ENCODE data around the gene OTOGL.

DNA sequence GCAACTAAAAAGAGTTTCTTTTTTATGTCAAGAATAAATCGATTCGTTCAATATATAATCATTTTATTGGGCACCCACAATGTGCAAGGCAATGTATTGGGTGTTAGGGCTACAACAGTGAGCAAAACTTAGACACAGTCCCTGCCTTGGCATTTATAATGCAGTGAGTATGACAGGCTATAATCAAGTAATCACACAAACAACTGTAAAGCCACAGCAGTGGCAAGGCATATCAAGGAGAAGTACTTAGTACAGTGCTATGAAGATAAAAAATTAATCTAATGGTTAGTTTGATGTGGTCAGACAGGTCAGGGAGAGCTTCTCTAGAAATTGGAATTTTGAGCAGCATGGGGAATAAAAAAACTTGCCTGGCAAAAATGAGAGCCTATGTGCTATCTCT, 39.5 kb upstream of the OTOGL start:
- TF ChIP-seq, protein P1, sequence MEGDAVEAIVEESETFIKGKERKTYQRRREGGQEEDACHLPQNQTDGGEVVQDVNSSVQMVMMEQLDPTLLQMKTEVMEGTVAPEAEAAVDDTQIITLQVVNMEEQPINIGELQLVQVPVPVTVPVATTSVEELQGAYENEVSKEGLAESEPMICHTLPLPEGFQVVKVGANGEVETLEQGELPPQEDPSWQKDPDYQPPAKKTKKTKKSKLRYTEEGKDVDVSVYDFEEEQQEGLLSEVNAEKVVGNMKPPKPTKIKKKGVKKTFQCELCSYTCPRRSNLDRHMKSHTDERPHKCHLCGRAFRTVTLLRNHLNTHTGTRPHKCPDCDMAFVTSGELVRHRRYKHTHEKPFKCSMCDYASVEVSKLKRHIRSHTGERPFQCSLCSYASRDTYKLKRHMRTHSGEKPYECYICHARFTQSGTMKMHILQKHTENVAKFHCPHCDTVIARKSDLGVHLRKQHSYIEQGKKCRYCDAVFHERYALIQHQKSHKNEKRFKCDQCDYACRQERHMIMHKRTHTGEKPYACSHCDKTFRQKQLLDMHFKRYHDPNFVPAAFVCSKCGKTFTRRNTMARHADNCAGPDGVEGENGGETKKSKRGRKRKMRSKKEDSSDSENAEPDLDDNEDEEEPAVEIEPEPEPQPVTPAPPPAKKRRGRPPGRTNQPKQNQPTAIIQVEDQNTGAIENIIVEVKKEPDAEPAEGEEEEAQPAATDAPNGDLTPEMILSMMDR (IDR thresholded peaks at IDR 0.05), result no peak
- TF ChIP-seq TAF1 (IDR thresholded peaks at IDR 0.05; ENCODE audit: borderline replicate concordance, low read depth, low read length), result no peak
- TF ChIP-seq EP300 (IDR thresholded peaks at IDR 0.05; ENCODE audit: borderline replicate concordance in 1 of 2, low read depth in 1 of 2, low read length in 1 of 2), result no peak
- TF ChIP-seq JUND (IDR thresholded peaks at IDR 0.05), result no peak
- TF ChIP-seq POLR2AphosphoS5 (IDR thresholded peaks at IDR 0.05; ENCODE audit: low read depth, low read length), result no peak
- TF ChIP-seq EZH2phosphoT487 (IDR thresholded peaks at IDR 0.05; ENCODE audit: borderline replicate concordance, low read depth), result no peak
- TF ChIP-seq TCF12 (IDR thresholded peaks at IDR 0.05), result no peak
- TF ChIP-seq, protein P2, sequence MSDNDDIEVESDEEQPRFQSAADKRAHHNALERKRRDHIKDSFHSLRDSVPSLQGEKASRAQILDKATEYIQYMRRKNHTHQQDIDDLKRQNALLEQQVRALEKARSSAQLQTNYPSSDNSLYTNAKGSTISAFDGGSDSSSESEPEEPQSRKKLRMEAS (IDR thresholded peaks at IDR 0.05; ENCODE audit: low read depth), result no peak
